Lower leg skin (tissue), 3 donors: Measurements from ENCODE around the gene TSPAN31.

ENCODE experiments used
- CTCF ChIP-seq, 3 donors: fragments of 450-650 bp; IDR thresholded peaks; one replicate each; pipeline ENCODE4 v1.5.1; 2016; ENCODE audit warnings: antibody characterized with exemption in 3 of 3, mild to moderate bottlenecking in 3 of 3, moderate library complexity in 2 of 3
- POLR2A ChIP-seq, 2 donors: fragments of 450-650 bp; IDR thresholded peaks; one replicate each; pipeline ENCODE4 v1.6.1; 2016 to 2017; ENCODE audit warnings: antibody characterized with exemption in 2 of 2, mild to moderate bottlenecking in 1 of 2, moderate library complexity in 1 of 2

- TF ChIP-seq CTCF (IDR thresholded peaks at IDR 0.05) (no peak), POLR2A (IDR thresholded peaks at IDR 0.05) (no peak)
These were observed 44.5 kb upstream of the TSPAN31 start for GRCh38 chr12:57700317-57700716.
